ENCODE data around the gene SLC28A3.

Gene SLC28A3

GRCh38 chr9:84327184-84327583 lies 13.4 kb downstream of the SLC28A3 start:
- no peak overlapping the region for H3K4me3 ChIP-seq (replicated peaks in 1 of 2; ENCODE audit: low read depth in 2 of 2, low read length in 2 of 2)
- TF ChIP-seq, protein P1, sequence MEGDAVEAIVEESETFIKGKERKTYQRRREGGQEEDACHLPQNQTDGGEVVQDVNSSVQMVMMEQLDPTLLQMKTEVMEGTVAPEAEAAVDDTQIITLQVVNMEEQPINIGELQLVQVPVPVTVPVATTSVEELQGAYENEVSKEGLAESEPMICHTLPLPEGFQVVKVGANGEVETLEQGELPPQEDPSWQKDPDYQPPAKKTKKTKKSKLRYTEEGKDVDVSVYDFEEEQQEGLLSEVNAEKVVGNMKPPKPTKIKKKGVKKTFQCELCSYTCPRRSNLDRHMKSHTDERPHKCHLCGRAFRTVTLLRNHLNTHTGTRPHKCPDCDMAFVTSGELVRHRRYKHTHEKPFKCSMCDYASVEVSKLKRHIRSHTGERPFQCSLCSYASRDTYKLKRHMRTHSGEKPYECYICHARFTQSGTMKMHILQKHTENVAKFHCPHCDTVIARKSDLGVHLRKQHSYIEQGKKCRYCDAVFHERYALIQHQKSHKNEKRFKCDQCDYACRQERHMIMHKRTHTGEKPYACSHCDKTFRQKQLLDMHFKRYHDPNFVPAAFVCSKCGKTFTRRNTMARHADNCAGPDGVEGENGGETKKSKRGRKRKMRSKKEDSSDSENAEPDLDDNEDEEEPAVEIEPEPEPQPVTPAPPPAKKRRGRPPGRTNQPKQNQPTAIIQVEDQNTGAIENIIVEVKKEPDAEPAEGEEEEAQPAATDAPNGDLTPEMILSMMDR (IDR thresholded peaks at IDR 0.05; ENCODE audit: low read depth, low read length) = no peak
- DNase-seq (ENCODE audit: low read depth in 2 of 2) = peak in 1 of 2 donors; percentile 45

DNA sequence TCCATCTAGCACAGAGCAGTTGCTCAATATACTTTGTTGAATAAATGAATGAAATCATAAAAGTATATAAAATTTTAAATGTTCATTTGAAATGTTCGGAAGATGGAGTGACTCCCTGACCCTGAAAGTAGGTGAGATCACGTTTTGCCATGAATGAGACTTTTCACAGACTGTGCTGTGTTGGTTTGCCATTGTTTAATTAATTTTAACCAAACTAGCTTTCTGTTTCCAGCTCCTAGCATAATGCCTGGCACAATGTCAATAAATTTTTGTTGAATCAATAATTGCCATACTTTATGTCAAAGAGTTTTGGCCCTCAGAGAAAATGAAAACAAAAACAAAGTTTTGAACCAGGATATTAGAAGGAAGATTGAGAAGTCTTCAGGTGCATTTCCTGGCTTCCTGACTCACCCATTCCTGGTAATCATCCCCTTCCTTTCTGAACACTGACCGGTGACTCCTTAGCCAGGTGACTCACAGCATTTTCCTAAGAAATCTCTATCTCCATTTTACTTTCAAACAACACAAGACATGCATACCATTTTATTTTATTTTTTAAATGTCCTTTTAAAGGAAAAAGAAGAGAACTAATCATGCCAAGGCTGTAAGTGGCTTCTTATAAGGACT lies 15.1 kb downstream of the SLC28A3 start:
- peak in 1 of 2 donors; percentile 57 for DNase-seq (ENCODE audit: low read depth in 2 of 2)
- H3K4me3 ChIP-seq (replicated peaks in 1 of 2; ENCODE audit: low read depth in 2 of 2, low read length in 2 of 2) = no peak overlapping the region
- TF ChIP-seq, protein P1 (IDR thresholded peaks at IDR 0.05; ENCODE audit: low read depth, low read length) = no peak

- H3K4me3 ChIP-seq (replicated peaks in 1 of 2; ENCODE audit: low read depth in 2 of 2, low read length in 2 of 2) = no peak overlapping the region
- DNase-seq (ENCODE audit: low read depth in 2 of 2) = no peak
- TF ChIP-seq, protein P1 (IDR thresholded peaks at IDR 0.05; ENCODE audit: low read depth, low read length) = no peak
Observed at GRCh38 chr9:84324811-84325210, 15.7 kb downstream of the SLC28A3 start.

DNA sequence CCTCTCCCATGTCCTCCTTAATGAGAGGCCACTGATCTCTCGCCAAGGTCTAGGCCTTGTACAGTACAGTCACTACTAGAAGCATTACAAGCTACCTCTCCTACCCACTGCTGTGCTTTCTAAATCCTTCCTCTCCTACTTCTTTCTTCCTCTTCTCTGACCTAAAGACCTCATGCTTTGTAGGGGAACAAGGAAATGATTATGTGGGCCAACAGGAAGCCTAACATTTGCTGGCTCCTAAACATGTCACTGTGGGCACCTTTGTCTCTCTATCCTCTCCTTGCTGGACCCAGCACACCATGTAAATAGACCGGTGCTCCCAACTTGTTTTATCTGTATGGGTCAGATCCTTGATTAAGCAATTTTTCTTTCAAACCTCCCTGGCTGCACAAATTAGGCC lies 16.7 kb downstream of the SLC28A3 start:
- TF ChIP-seq, protein P1 (IDR thresholded peaks at IDR 0.05; ENCODE audit: low read depth, low read length) = no peak
- no peak overlapping the region for H3K4me3 ChIP-seq (replicated peaks in 1 of 2; ENCODE audit: low read depth in 2 of 2, low read length in 2 of 2)
- DNase-seq (ENCODE audit: low read depth in 2 of 2) = no peak

DNA sequence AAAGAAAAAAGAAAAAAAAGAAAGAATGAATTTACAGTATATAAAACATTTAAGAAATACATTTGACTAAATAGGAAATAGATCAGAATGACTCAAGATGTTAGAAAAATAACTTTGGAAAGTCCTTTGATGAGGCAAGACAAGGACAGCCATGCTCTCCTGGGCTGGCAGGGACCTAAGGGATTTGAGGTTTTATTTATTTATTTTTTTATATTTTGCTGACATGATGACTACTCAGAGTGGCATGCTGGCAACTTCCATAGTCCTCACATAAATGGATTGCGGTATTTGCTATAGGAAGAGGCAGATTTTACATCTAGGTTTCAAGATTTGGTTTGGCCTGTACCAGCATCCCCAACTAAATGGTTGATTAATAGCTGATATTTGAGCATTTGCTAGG lies 17.7 kb downstream of the SLC28A3 start:
- H3K4me3 ChIP-seq (replicated peaks in 1 of 2; ENCODE audit: low read depth in 2 of 2, low read length in 2 of 2) = no peak overlapping the region
- DNase-seq (ENCODE audit: low read depth in 2 of 2) = peak; percentile 45 to 92
- TF ChIP-seq, protein P1 (IDR thresholded peaks at IDR 0.05; ENCODE audit: low read depth, low read length) = no peak

DNA sequence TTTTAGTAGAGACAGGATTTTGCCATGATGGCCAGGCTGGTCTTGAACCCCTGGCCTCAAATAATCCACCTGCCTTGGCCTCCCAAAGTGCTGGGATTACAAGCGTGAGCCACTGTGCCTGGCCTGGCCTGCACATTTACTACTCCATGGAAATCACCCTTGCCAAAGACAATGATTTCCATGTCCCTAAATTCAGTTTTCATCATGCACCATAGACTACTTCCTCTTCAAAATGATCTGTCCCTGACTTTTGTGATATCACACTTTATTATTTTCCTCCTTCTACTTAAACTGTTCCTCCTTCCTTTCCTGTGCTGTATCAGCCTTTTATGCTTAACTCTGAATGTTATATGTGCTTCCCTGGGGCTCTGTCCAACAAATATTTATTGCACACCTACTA lies 20.3 kb downstream of the SLC28A3 start:
- H3K4me3 ChIP-seq (replicated peaks in 1 of 2; ENCODE audit: low read depth in 2 of 2, low read length in 2 of 2) = no peak overlapping the region
- no peak for DNase-seq (ENCODE audit: low read depth in 2 of 2)
- TF ChIP-seq, protein P1 (IDR thresholded peaks at IDR 0.05; ENCODE audit: low read depth, low read length) = no peak

DNA sequence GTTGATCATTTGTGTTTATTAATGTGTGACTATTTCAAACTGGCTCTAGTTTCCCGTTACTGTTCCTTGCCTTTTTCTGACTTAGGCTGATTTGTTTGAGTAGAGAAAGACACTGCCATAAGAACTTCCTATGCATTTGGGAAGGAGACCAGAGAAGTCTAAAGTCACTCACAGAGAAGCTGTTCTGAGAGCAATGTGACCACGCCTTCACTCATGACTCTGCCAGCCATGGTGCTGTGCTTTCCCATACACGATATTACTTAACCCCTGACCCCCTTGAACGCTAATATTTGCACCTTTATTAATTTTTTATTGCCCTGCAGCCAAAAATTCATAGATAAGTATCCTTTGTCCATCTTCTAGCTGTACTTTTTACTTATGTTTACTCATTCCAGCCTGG lies 20.9 kb downstream of the SLC28A3 start:
- no peak overlapping the region for H3K4me3 ChIP-seq (replicated peaks in 1 of 2; ENCODE audit: low read depth in 2 of 2, low read length in 2 of 2)
- TF ChIP-seq, protein P1 (IDR thresholded peaks at IDR 0.05; ENCODE audit: low read depth, low read length) = no peak
- no peak for DNase-seq (ENCODE audit: low read depth in 2 of 2)

Data from cardiac fibroblast (primary cell).